AG04449 (cell line): ENCODE measurements around the gene NTSR1.

Source experiments
- CTCF ChIA-PET: fragments of 350-600 bp; formaldehyde crosslinking; extraction: SDS; loops from one replicate; lab custom pipeline; 2021; ENCODE audit warnings: antibody characterized with exemption; lab: Yijun Ruan, JAX
- POLR2A ChIA-PET: fragments of 400-600, 350-600 bp; formaldehyde crosslinking; extraction: SDS; loops from one replicate; lab custom pipeline; 2020; ENCODE audit warnings: antibody characterized with exemption, inconsistent platforms; lab: Yijun Ruan, JAX
- DNase-seq: peaks from one replicate; pipeline ENCODE4 v3.0.0-alpha.2; 2010; ENCODE audit warnings: low read depth, low spot score
- H3K4me3 ChIP-seq: 2 replicates; pipeline ENCODE4 v1.5.1; 2011; ENCODE audit warnings: low read depth, mild to moderate bottlenecking, control low read depth, low read length
- CTCF ChIP-seq: IDR thresholded peaks from one replicate; pipeline ENCODE4 v1.5.1; 2011; ENCODE audit warnings: mild to moderate bottlenecking, moderate library complexity, low read length, control low read depth, inconsistent platforms; ENCODE audit not compliant: insufficient read depth; ENCODE audit errors: missing control alignments

NTSR1 gene

GRCh38 chr20:62670998-62671397 is 37.6 kb upstream of the NTSR1 start:
- CTCF ChIA-PET = interaction anchor here (1.0 to 13.5 kb wide), 4 partner anchors 8 to 138 kb away, joined by 4 to 262 read pairs (median 59); partner anchors contain the start of gene OGFR
- POLR2A ChIA-PET = no interaction called here
- no peak for TF ChIP-seq CTCF
- no peak for DNase-seq
- no peak overlapping the region for H3K4me3 ChIP-seq

GRCh38 chr20:62671765-62672164 is 36.9 kb upstream of the NTSR1 start:
- ChIA-PET CTCF (interaction anchor here (4.3 to 13.5 kb wide), 2 partner anchors 119 to 137 kb away, joined by 19 to 262 read pairs; no protein-coding TSS in a partner anchor), POLR2A (no interaction called here)
- no peak overlapping the region for H3K4me3 ChIP-seq
- DNase-seq = no peak
- no peak for TF ChIP-seq CTCF

GRCh38 chr20:62674370-62674769 is 34.3 kb upstream of the NTSR1 start:
- no peak overlapping the region for H3K4me3 ChIP-seq
- POLR2A ChIA-PET = no interaction called here
- no peak for TF ChIP-seq CTCF
- DNase-seq = no peak
- CTCF ChIA-PET = interaction anchor here (1.3 to 13.5 kb wide), 4 partner anchors 8 to 134 kb away, joined by 3 to 262 read pairs (median 12); no protein-coding TSS in a partner anchor

GRCh38 chr20:62675156-62675876 is 33.3 kb upstream of the NTSR1 start:
- TF ChIP-seq CTCF = no peak
- CTCF ChIA-PET = interaction anchor here (1.3 to 13.5 kb wide), 4 partner anchors 8 to 133 kb away, joined by 3 to 262 read pairs (median 12); no protein-coding TSS in a partner anchor
- no peak overlapping the region for H3K4me3 ChIP-seq
- no peak for DNase-seq
- POLR2A ChIA-PET = no interaction called here

- DNase-seq = no peak
- no peak overlapping the region for H3K4me3 ChIP-seq
- CTCF ChIA-PET = interaction anchor here (1.3 to 13.5 kb wide), 2 partner anchors 9 to 115 kb away, joined by 4 to 262 read pairs; no protein-coding TSS in a partner anchor
- POLR2A ChIA-PET = no interaction called here
- no peak for TF ChIP-seq CTCF
Observed at GRCh38 chr20:62675877-62676260, 32.8 kb upstream of the NTSR1 start.

GRCh38 chr20:62676976-62677375 is 31.7 kb upstream of the NTSR1 start:
- H3K4me3 ChIP-seq = no peak overlapping the region
- ChIA-PET POLR2A (no interaction called here), CTCF (interaction anchor here (1.2 kb wide), 1 partner anchor 113 kb away, joined by 6 read pairs; no protein-coding TSS in a partner anchor)
- DNase-seq = no peak
- no peak for TF ChIP-seq CTCF
